Measurements from ENCODE around the gene RUNX2.

- TF ChIP-seq EGR1 (IDR thresholded peaks at IDR 0.05): no peak
- no peak for TF ChIP-seq MAX (IDR thresholded peaks at IDR 0.05)
- no peak for TF ChIP-seq CEBPB (IDR thresholded peaks at IDR 0.05)
- no peak for TF ChIP-seq USF1 (IDR thresholded peaks at IDR 0.05)
- no peak for TF ChIP-seq REST (IDR thresholded peaks at IDR 0.05; ENCODE audit: low read depth)
- TF ChIP-seq TAF1 (IDR thresholded peaks at IDR 0.05; ENCODE audit: low read depth): no peak
- no peak for TF ChIP-seq YY1 (IDR thresholded peaks at IDR 0.05; ENCODE audit: low read depth)
- TF ChIP-seq ZBTB7A (IDR thresholded peaks at IDR 0.05; ENCODE audit: low read depth): no peak
- TF ChIP-seq CREB1 (IDR thresholded peaks at IDR 0.05; ENCODE audit: low read depth): no peak
Measured at GRCh38 chr6:45619211-45619760, 291.2 kb downstream of the RUNX2 start.
